Measurements from ENCODE around the gene TMEM244. TPM values are rescaled to one million over a fixed set of nuclear protein-coding genes. Genes with fewer than 3 reads are reported as not detected.

Gene TMEM244
- total and polyA plus RNA-seq, 10 donors, result not detected

- no peak for DNase-seq
- intact Hi-C loops (cut with DNase I; ENCODE audit: low total_unique reads), result no loop called here
- peaks cover 0 to 25% (median 6%) of the 10 kb centered on the region in 6 donors for H3K4me1 ChIP-seq
- TF ChIP-seq POLR2A (IDR thresholded peaks at IDR 0.05) (no peak), CTCF (IDR thresholded peaks at IDR 0.05 in 8 of 11, conservative IDR thresholded peaks at IDR 0.05 in 3 of 11) (no peak), POLR2AphosphoS5 (IDR thresholded peaks at IDR 0.05) (no peak)
- peak overlapping the region in 3 of 8 donors; percentile 38 to 62 (median 59) for H3K27ac ChIP-seq
- H3K27me3 ChIP-seq (replicated peaks in 1 of 7), result no peaks in the 10 kb centered on the region
- no peaks in the 10 kb centered on the region for H3K36me3 ChIP-seq
- H3K9me3 ChIP-seq, result no peaks in the 10 kb centered on the region
- no peak overlapping the region for H3K4me3 ChIP-seq
Measured at GRCh38 chr6:129895692-129896091, 34.6 kb upstream of the TMEM244 start.

- Histone ChIP-seq H3K4me1 (peaks cover 0 to 25% (median 6%) of the 10 kb centered on the region in 6 donors), H3K9me3 (no peaks in the 10 kb centered on the region), H3K27ac (peak overlapping the region in 4 of 8 donors; percentile 27 to 62 (median 48)), H3K27me3 (replicated peaks in 1 of 7) (no peaks in the 10 kb centered on the region), H3K36me3 (no peaks in the 10 kb centered on the region), H3K4me3 (no peak overlapping the region)
- WGBS, 5 donors, result 51 to 75% (median 65%) methylated on average over 3 of the region's 3 CpGs
- TF ChIP-seq CTCF (IDR thresholded peaks at IDR 0.05 in 8 of 11, conservative IDR thresholded peaks at IDR 0.05 in 3 of 11) (no peak), POLR2AphosphoS5 (IDR thresholded peaks at IDR 0.05) (no peak), POLR2A (IDR thresholded peaks at IDR 0.05) (no peak)
- intact Hi-C loops (cut with DNase I; ENCODE audit: low total_unique reads), result no loop called here
- DNase-seq, result no peak
Measured at GRCh38 chr6:129894921-129895320, 33.8 kb upstream of the TMEM244 start.

- H3K9me3 ChIP-seq, result no peaks in the 10 kb centered on the region
- no peak for DNase-seq
- intact Hi-C loops (cut with DNase I; ENCODE audit: low total_unique reads), result no loop called here
- H3K4me3 ChIP-seq, result no peak overlapping the region
- TF ChIP-seq POLR2A (IDR thresholded peaks at IDR 0.05) (no peak), CTCF (IDR thresholded peaks at IDR 0.05 in 8 of 11, conservative IDR thresholded peaks at IDR 0.05 in 3 of 11) (peak in 5 of 11 experiments; percentile 16 to 35 (median 34)), POLR2AphosphoS5 (IDR thresholded peaks at IDR 0.05) (no peak)
- H3K36me3 ChIP-seq, result no peaks in the 10 kb centered on the region
- H3K27ac ChIP-seq, result no peak overlapping the region
- no peaks in the 10 kb centered on the region for H3K27me3 ChIP-seq (replicated peaks in 1 of 7)
- H3K4me1 ChIP-seq, result peaks cover 0 to 25% (median 6%) of the 10 kb centered on the region in 6 donors
Measured at GRCh38 chr6:129893640-129894039, 32.5 kb upstream of the TMEM244 start.

- WGBS, 5 donors, result 68 to 80% (median 72%) methylated on average over 4 of the region's 4 CpGs
- Histone ChIP-seq H3K9me3 (no peaks in the 10 kb centered on the region), H3K27ac (no peak overlapping the region), H3K36me3 (no peaks in the 10 kb centered on the region), H3K4me1 (peaks cover 0 to 22% (median 6%) of the 10 kb centered on the region in 6 donors), H3K27me3 (replicated peaks in 1 of 7) (no peaks in the 10 kb centered on the region), H3K4me3 (no peak overlapping the region)
- TF ChIP-seq POLR2A (IDR thresholded peaks at IDR 0.05) (no peak), POLR2AphosphoS5 (IDR thresholded peaks at IDR 0.05) (no peak), CTCF (IDR thresholded peaks at IDR 0.05 in 8 of 11, conservative IDR thresholded peaks at IDR 0.05 in 3 of 11) (no peak)
- intact Hi-C loops (cut with DNase I; ENCODE audit: low total_unique reads), result no loop called here
- no peak for DNase-seq
Measured at GRCh38 chr6:129890701-129891100, 29.6 kb upstream of the TMEM244 start.
